ENCODE measurements around the gene PRKCQ. TPM values are rescaled to one million over a fixed set of nuclear protein-coding genes. Genes with fewer than 3 reads are reported as not detected.
"Not testable (repeated sequence)": the region's sequence is repeated elsewhere in the genome, so short reads cannot be mapped to it uniquely, and the experiment has no call there.

The PRKCQ gene
- total RNA-seq, 1 experiment from 2014 or later = 0.16 TPM

DNA sequence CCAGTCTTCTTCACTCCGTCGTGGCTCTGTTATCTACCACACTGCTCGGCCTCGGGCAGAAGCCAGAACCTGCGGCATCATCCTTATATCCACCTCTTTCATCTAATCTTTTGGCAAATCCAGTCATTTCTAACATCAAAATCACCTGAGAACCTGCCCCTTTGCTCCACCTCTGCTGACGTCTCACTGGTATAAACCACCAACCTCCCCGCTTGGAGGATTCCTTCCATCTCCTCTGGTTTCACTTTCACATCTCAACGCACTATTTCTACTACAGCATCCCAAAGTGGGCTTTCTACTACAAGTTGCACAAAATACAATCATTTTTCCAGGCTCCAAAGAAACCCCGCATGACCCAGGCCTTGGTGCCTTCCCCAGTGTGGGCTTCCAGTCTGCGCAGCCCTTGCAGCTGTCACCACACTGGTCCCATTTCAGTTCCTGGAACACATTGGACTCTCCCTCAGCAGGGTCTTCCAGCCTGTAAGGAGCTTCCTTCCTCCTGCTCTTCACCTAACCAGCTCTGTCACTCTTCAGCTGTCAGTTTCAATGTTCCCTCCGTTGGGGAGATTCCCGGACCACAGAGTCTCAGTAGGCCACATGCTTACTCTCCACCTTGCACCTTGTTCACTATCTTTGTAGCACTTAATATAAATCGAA lies 85.0 kb downstream of the PRKCQ start:
- Histone ChIP-seq H3K9me3 (no peaks in the 10 kb centered on the region), H3K36me3 (no peaks in the 10 kb centered on the region), H3K4me3 (no peak overlapping the region), H3K27me3 (peaks cover 39% of the 10 kb centered on the region)
- DNase-seq = no peak

DNA sequence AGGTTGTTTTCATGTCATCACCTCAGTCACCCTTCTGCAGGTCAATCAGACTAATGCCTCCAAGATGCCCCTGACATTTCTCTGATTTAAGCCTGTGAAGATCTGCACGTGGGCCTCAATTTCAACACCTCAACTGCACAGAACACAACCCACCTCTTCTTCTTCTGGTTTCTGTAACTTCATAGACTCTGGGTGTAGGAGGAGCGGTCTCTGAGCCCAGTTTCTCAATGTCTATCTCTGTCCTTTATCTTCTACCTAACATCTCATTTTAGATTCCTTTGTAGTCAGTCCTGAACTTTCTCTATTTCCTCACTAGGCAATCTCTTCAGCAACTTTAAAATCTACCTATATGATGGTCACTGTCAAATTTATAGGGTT lies 85.6 kb downstream of the PRKCQ start:
- Histone ChIP-seq H3K27me3 (peaks cover 33% of the 10 kb centered on the region), H3K4me3 (no peak overlapping the region), H3K36me3 (no peaks in the 10 kb centered on the region), H3K9me3 (no peaks in the 10 kb centered on the region)
- DNase-seq = no peak

DNA sequence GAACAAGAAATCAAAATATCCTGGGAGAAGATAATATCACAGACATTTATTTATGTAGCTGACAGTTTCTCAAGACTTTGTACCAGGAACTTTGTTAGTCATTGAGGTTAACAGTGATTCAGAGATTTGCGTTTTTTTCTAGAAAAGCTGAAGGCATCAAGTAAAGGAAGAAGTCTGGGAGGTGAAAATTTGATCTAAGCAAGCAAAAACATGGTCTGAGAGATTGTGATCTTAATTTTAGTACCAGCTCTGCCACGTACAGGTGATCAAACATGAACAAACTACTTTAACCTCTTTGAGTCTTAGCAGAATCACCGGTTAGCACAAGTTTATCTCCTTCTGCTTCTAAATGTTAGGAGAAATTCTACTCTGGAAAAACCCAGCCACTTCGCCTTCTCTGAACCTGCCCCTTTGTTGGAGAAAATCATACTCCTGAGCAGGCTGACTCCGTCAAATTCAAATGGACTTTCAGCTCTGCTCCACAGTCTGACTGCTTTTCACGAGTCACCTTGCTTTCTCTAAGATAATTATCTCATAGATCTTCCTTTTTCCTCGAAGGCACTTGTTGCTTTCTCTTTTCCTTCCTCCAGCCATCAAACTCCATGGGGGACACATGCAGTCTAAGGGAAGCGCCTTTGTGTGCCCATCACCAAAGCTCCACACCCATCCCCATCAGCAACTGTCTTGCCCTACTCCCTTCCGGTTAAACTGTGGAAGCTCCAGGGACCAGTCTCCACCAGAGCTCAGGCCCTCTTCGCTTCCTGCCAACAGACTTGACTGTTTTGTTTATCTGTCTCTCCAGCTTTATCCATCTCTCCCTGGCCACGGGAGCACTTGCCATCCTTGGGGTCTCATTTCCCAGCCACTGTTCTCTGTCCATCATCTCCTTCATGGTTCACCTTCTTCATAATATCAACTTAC lies 86.3 kb downstream of the PRKCQ start:
- DNase-seq = no peak
- H3K27me3 ChIP-seq = peaks cover 26% of the 10 kb centered on the region
- no peak overlapping the region for H3K4me3 ChIP-seq

DNA sequence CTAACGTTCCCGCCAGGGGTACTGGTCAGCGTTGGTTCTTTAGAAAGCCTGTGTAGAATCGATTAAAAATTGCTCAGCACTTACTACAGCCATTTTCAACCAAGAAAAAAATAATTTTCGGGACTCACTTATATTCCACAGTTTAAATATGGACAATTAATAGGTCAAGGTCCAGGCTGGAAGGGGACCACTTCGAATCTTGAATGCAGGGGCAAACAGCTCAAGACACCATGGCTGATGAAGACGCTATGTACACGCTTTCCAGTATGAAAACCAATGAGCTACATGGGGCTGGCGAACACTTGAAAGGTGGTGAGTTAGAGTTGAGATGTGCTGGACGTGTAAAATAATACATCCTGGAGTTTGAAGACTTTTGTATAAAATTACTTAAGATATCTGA lies 87.2 kb downstream of the PRKCQ start:
- H3K27me3 ChIP-seq = peaks cover 19% of the 10 kb centered on the region
- no peaks in the 10 kb centered on the region for H3K36me3 ChIP-seq
- no peaks in the 10 kb centered on the region for H3K9me3 ChIP-seq
- DNase-seq = no peak
- H3K4me3 ChIP-seq = no peak overlapping the region

More for the DNA sequence above, 86.3 kb downstream of the PRKCQ start:
- Histone ChIP-seq H3K36me3 (no peaks in the 10 kb centered on the region), H3K9me3 (no peaks in the 10 kb centered on the region)

DNA sequence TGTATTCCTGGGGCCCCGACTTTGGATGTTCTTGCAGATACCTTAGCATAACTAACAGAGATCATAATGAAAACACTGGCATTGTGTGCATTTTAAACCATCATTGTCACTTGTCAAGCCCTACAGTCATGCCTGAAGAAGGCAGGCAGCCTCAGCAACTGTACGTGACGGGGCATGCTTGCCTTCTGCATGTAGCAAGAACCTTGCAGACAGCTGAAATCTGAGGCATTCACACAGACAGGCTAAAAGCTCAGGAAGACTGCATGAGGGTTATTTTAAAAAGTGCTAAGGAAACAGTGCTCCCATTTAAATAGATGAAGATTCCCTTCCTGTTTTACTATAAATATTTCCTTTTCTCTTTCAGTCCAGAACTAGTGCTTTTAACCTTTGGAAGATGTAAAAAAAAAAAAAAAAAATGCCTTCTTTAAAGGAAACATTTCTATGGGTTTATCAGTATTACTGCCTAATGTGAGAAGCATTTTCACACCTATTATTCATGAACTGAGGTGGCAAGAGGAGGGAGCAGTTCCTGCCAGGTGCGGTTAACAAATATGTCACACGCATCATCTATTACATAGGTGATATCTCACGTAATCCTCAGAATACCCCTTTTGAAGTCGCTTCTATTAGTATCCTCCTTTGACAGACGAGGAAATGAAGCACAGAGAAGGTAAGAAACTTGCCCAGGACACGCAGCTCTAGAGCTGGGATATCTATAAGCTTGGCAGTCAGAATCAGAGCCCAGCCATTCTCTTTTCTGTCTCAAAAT lies 88.1 kb downstream of the PRKCQ start:
- peaks cover 17% of the 10 kb centered on the region for H3K27me3 ChIP-seq
- no peaks in the 10 kb centered on the region for H3K9me3 ChIP-seq
- no peak overlapping the region for H3K4me3 ChIP-seq
- no peaks in the 10 kb centered on the region for H3K36me3 ChIP-seq
- no peak for DNase-seq

DNA sequence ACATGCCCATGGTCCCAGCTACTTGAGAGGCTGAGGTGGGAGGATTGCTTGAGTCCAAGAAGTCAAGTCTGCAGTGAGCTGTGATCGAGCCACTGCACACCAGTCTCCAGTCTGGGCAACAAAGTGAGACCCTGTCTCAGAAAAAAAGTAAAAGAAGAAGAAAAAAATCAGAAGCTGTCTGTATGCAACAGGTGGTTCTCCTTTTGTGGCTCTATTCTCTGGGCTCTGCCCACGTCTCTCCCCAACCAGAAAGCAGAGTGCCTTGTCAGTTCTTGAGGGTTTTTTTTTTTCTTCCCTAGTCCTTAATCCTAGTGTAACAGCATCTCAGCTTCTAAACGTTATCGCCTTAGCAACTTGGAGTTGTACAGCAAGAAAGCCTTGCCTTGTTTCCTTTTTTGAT lies 89.5 kb downstream of the PRKCQ start:
- no peaks in the 10 kb centered on the region for H3K36me3 ChIP-seq
- peaks cover 17% of the 10 kb centered on the region for H3K27me3 ChIP-seq
- H3K4me3 ChIP-seq = no peak overlapping the region
- no peak for DNase-seq
- H3K9me3 ChIP-seq = no peaks in the 10 kb centered on the region

DNA sequence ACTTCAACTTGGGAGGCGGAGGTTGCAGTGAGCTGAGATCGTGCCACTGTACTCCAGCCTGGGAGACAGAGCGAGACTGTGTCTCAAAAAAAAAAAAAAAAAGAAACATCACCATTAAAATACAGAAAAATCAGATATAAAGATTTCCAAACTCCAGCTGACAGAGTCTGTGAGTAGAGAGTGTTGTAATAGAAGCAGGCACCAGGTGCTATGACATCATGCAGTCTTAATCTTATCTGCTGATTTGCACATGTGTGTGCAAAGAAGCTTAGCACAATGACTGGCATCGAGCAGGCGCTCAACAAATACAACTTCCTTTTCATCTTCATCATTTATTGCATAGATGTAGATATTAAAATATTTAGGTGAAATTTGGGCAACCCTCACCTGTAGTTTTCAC lies 92.2 kb downstream of the PRKCQ start:
- no peak overlapping the region for H3K4me3 ChIP-seq
- no peaks in the 10 kb centered on the region for H3K9me3 ChIP-seq
- peaks cover 19% of the 10 kb centered on the region for H3K27me3 ChIP-seq
- H3K36me3 ChIP-seq = no peaks in the 10 kb centered on the region
- no peak for DNase-seq

DNA sequence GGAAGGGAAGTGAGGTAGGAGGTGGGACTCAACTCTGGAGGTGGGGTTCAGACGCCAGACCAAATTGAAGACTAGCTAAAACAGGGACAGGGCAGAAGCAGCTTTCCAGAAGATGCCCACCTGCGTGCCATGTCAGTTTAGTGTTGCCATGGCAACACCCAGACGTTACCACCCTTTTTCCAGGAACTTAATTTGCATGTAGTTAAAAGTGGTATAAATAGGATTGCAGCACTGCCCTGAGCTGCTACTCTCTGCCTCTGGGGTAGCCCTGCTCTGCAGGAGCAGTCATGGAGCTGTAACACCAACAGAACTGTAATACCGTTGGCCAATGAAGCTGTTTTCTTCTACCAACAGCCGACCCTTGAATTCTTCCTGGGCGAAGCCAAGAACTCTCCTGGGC lies 93.8 kb downstream of the PRKCQ start:
- Histone ChIP-seq H3K9me3 (no peaks in the 10 kb centered on the region), H3K4me3 (no peak overlapping the region), H3K27me3 (peaks cover 8% of the 10 kb centered on the region; the same call in 1 of the 2 replicates), H3K36me3 (no peaks in the 10 kb centered on the region)
- DNase-seq = no peak

DNA sequence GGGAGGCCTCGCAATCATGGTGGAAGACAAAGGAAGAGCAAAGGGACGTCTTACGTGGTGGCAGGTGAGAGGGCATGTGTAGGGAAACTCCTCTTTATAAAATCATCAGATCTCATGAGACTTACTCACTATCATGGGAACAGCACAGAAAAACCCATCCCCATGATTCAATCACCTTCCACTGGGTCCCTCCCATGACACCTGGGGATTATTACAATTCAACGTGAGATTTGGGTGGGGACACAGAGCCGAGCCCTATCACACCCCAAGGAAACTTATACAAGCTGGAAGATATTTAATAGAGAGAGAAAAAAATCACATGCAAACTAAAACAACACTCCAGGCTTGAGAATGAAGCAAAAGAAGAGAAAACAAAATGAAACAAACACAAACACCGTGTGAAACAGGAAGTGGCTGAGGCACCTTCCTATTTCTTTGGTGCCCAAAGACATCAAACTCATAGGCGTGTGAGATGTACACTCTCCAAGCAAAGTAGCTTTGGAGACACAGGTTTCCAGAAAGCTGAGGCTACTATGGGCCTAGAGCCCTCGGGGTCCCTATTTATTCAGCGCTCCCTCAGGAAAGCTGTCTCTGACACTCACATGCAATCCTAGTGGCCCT lies 97.2 kb downstream of the PRKCQ start:
- Histone ChIP-seq H3K9me3 (no peaks in the 10 kb centered on the region), H3K36me3 (no peaks in the 10 kb centered on the region)

DNA sequence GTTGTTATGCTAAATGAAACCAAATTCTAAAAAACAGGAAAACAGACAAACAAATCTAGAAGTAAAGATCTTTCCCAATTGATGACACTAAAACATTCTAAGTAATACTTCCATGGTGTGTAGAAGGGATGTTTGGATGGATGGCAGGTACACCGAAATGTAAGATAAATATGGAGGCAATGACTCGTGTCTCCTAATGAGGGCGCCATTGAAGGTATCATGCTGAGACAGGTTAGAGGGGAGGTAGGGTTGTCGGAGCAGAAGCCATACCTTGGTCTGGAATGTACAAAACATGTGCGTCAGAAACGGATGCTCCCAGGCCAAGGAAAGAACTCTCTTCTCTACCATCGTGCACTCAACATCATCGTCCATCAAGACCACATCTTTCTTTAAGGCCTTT lies 101.4 kb downstream of the PRKCQ start:
- Histone ChIP-seq H3K36me3 (no peaks in the 10 kb centered on the region), H3K4me3 (no peak overlapping the region), H3K9me3 (no peaks in the 10 kb centered on the region), H3K27me3 (peaks cover 6% of the 10 kb centered on the region; the same call in 1 of the 2 replicates)
- DNase-seq = no peak

More for the DNA sequence above, 97.2 kb downstream of the PRKCQ start:
- Histone ChIP-seq H3K27me3 (peaks cover 8% of the 10 kb centered on the region; the same call in 1 of the 2 replicates), H3K4me3 (no peak overlapping the region)
- DNase-seq = no peak

DNA sequence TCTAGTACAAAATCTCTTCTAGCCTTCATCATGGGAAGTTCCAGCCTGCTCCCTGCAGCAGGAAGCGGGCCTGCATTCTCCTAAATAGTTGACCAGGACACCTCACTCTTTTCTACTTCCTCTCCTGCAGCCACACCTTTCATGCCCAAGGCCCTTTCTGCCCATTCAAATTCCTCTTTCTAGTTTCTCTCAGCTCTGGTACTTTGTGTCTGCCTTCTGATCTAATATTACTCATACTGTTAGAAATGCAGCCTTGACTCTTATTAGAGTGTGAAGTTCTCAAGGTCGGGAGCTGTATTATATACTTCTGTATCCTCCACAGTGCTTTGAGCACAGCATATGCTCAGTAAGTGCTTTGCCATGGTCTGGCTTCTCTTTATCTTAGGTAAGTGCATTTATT lies 103.1 kb downstream of the PRKCQ start:
- no peak for DNase-seq
- Histone ChIP-seq H3K9me3 (no peaks in the 10 kb centered on the region), H3K27me3 (peaks cover 4% of the 10 kb centered on the region; the same call in 1 of the 2 replicates), H3K4me3 (no peak overlapping the region), H3K36me3 (no peaks in the 10 kb centered on the region)

DNA sequence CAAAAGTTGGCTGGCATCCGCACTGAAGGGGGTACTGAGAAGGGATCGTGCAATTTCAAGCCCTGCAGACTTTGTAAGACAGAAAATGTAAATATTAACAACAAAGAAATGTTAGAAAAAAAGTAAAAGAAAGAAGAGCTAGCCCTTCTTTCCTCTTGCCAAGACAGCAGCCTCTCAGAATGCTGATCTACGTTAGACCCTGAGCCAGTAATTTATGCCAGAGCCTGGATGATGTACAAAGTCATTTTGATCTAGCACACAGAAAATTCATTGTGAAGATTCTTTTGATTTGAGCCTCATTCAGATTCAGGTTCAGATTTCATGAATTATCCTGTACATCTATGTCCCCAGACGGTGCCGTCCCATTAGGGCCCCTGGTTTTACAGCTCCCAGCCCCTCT lies 105.2 kb downstream of the PRKCQ start:
- no peaks in the 10 kb centered on the region for H3K9me3 ChIP-seq
- no peak overlapping the region for H3K4me3 ChIP-seq
- no peaks in the 10 kb centered on the region for H3K36me3 ChIP-seq
- H3K27me3 ChIP-seq = no peaks in the 10 kb centered on the region; the same call in 1 of the 2 replicates
- no peak for DNase-seq

DNA sequence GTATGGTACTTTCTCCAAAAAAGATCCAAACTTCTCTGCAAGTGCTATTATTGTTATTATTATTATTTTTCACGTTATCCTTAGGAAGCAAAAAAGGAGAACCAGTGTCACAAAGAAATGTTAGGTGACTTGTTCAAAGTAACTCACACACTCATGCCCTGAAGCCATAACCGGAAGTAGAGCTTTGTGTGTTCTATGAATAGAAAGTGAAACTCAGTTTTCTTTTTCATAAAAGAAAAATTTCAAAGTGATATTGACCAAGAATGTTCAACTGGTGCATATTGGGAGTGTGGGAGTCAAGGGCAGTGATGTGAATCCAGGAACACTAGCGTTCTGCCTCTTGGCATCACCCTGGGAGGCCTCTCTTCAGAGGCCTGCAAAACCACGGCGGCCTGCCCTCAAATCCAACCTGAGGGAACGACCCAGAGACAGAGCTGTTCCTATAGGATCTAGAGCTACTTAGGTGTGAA lies 106.1 kb downstream of the PRKCQ start:
- no peak overlapping the region for H3K4me3 ChIP-seq
- no peaks in the 10 kb centered on the region for H3K36me3 ChIP-seq
- H3K9me3 ChIP-seq = no peaks in the 10 kb centered on the region
- DNase-seq = no peak
- H3K27me3 ChIP-seq = no peaks in the 10 kb centered on the region; the same call in 1 of the 2 replicates

DNA sequence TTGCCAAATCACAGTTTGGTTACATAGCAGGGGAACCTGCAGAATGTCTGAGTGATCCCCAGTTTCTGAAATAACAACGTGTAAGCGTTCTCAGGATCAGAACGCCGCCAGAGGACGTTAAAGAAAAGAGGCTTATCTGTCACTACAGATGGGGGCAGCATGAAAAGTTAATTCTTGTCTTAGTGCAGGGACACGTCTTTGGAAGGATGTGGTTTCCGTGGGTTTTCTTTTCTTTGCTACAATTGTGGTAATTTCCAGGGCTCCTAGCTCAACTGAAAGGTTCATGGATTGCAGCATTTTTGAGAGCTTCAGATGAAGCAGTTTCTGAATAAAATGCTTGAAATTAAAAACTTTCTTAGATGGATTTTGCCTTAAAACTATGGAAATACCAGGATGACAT lies 106.6 kb downstream of the PRKCQ start:
- Histone ChIP-seq H3K27me3 (peaks cover 2% of the 10 kb centered on the region), H3K4me3 (no peak overlapping the region), H3K36me3 (no peaks in the 10 kb centered on the region), H3K9me3 (no peaks in the 10 kb centered on the region)
- DNase-seq = no peak

DNA sequence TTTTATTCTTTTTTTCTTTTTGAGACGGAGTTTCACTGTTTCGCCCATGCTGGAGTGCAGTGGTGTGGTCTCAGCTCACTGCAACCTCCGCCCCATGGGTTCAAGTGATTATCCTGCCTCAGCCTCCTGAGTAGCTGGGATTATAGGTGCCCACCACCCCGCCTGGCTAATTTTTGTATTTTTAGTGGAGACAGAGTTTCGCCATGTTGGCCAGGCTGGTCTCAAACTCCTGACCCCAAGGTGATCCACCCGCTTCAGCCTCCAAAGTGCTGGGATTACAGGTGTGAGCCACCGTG lies 107.4 kb downstream of the PRKCQ start:
- not testable (repeated sequence) for H3K36me3 ChIP-seq, DNase-seq, H3K27me3 ChIP-seq, H3K9me3 ChIP-seq, H3K4me3 ChIP-seq

DNA sequence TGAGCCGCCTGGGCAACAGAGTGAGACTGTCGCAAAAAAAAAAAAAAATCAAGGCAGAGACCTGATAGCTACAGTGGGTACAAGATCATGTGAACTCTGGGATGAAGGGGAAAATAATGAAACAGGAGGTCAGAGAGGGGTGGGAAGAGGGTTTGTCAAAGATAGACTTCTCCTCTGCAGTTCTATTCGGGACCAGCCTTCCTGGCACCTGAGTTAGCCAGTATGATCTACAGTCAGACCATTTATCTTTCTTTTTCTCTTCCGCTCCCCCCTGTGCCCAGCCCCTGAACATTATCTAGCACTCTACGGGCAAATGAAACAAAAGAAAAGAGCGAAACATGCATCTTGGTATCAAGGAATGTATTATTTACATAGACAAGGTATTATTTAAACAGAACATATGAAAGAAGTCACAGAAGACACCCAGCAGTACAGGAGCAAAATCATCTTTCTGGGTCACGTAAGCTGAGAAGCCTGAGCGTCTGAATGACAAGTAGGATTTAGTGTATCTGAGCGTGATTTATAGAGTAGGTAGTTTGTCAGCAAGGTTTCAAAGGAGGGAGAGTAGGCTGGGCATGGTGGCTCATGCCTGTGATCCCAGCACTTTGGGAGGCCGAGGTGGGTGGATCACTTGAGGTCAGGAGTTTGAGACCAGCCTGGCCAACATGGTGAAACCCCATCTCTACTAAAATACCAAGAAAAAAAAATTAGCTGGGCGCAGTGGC lies 109.0 kb downstream of the PRKCQ start:
- Histone ChIP-seq H3K27me3 (peaks cover 20% of the 10 kb centered on the region), H3K9me3 (no peaks in the 10 kb centered on the region), H3K4me3 (no peak overlapping the region), H3K36me3 (no peaks in the 10 kb centered on the region)
- DNase-seq = no peak

Data from MG63 (cell line).